Measurements from ENCODE around the gene LRRC8E.

GRCh38 chr19:7917267-7918061 lies 29.2 kb downstream of the LRRC8E start:
- TF ChIP-seq POLR2A (IDR thresholded peaks at IDR 0.05; ENCODE audit: low read depth, low read length): no peak
- no peak for TF ChIP-seq TAF1 (IDR thresholded peaks at IDR 0.05; ENCODE audit: borderline replicate concordance, low read depth, low read length)
- no peak for TF ChIP-seq POLR2AphosphoS5 (IDR thresholded peaks at IDR 0.05; ENCODE audit: low read depth, low read length)
